B cell (primary cell): Measurements from ENCODE around the gene TNPO2. TPM values are rescaled to one million over a fixed set of nuclear protein-coding genes. Genes with fewer than 3 reads are reported as not detected.

ENCODE experiments used
- ATAC-seq: fragments of 200-7000 bp; cut with Tn5 transposase; one replicate; pipeline ENCODE4 v1.10.0; 2021; ENCODE audit warnings: low read depth, mild to moderate bottlenecking, moderate number of reproducible peaks, moderate library complexity
- CTCF ChIA-PET: fragments of 350-600 bp; sonication (Branson Sonifier 250); formaldehyde crosslinking; loops from one replicate; lab custom pipeline; 2021; ENCODE audit warnings: antibody characterized with exemption, inconsistent platforms; lab: Charles Lee
- POLR2A ChIA-PET: fragments of 350-600 bp; sonication (Branson Sonifier 250); formaldehyde crosslinking; loops from one replicate; lab custom pipeline; 2021; ENCODE audit warnings: antibody characterized with exemption; lab: Charles Lee
- DNase-seq: peaks from one replicate; pipeline ENCODE4 v3.0.0; 2013
- H2AFZ ChIP-seq: 2 replicates; pipeline ENCODE4 v1.6.1; 2012; ENCODE audit warnings: mild to moderate bottlenecking, low read depth, low read length; ENCODE audit not compliant: insufficient read depth, poor library complexity, severe bottlenecking
- H3K27ac ChIP-seq, 2 donors: 1 replicate in 1 of 2; 2 replicates in 1 of 2; pipeline ENCODE4 v1.5.1; 2012 to 2013; ENCODE audit warnings: low read length in 2 of 2, mild to moderate bottlenecking in 2 of 2, moderate library complexity in 1 of 2
- H3K27me3 ChIP-seq, 4 experiments: fragments of 200-600 bp in 1 of 4; sonication (generic) in 1 of 4; replicated peaks in 1 of 4; 1 replicate in 2 of 4; 2 replicates in 2 of 4; pipeline versions ENCODE4 v1.6.1 to v1.7.0; 2013 to 2016; ENCODE audit warnings: low read length in 3 of 4, mild to moderate bottlenecking in 2 of 4, mixed read lengths in 1 of 4, moderate library complexity in 1 of 4; ENCODE audit not compliant: insufficient read depth in 4 of 4, control insufficient read depth in 3 of 4; ENCODE audit errors: control extremely low read depth in 1 of 4
- H3K36me3 ChIP-seq, 2 experiments: replicated peaks in 1 of 2; 1 replicate in 1 of 2; 2 replicates in 1 of 2; pipeline versions ENCODE4 v1.6.1 to v1.7.1; 2013; ENCODE audit warnings: low read length in 1 of 2; ENCODE audit not compliant: insufficient read depth in 2 of 2, control insufficient read depth in 1 of 2; ENCODE audit errors: control extremely low read depth in 1 of 2, extremely low read depth in 1 of 2
- H3K4me1 ChIP-seq, 2 donors: fragments of 200-600 bp in 1 of 2; sonication (generic) in 1 of 2; 1 replicate in 1 of 2; 2 replicates in 1 of 2; pipeline versions ENCODE4 v1.5.1 to v1.6.1; 2013 to 2017; ENCODE audit warnings: low read length in 2 of 2; ENCODE audit not compliant: control insufficient read depth in 2 of 2, insufficient read depth in 2 of 2
- H3K4me2 ChIP-seq: replicated peaks from 2 replicates; pipeline ENCODE3; 2012; ENCODE audit warnings: mild to moderate bottlenecking, low read depth, low read length; ENCODE audit not compliant: poor library complexity, severe bottlenecking
- H3K4me3 ChIP-seq, 5 experiments: fragments of 200-600 bp in 1 of 5; sonication (generic) in 1 of 5; 1 replicate in 3 of 5; 2 replicates in 2 of 5; pipeline versions ENCODE4 v1.5.1 to v1.7.0; 2011 to 2016; ENCODE audit warnings: low read length in 4 of 5, mild to moderate bottlenecking in 4 of 5, low read depth in 2 of 5, control low read depth in 1 of 5, moderate library complexity in 1 of 5; ENCODE audit not compliant: insufficient read depth in 1 of 5; ENCODE audit errors: control extremely low read depth in 1 of 5, extremely low read depth in 1 of 5
- H3K79me2 ChIP-seq: fragments of 200-600 bp; sonication (generic); one replicate; pipeline ENCODE4 v1.6.0; 2016; ENCODE audit warnings: low read length; ENCODE audit not compliant: control insufficient read depth, insufficient read depth
- H3K9ac ChIP-seq: fragments of 200-600 bp; sonication (generic); 2 replicates; pipeline ENCODE4 v1.6.1; 2017; ENCODE audit warnings: mild to moderate bottlenecking, low read length, moderate library complexity
- H3K9me3 ChIP-seq, 3 donors: one replicate each; pipeline versions ENCODE4 v1.6.1 to v1.7.1; 2013; ENCODE audit warnings: low read length in 2 of 3; ENCODE audit not compliant: control insufficient read depth in 2 of 3, insufficient read depth in 1 of 3; ENCODE audit errors: control extremely low read depth in 1 of 3
- H4K20me1 ChIP-seq: 2 replicates; pipeline ENCODE4 v1.6.0; 2012; ENCODE audit warnings: mild to moderate bottlenecking, low read length; ENCODE audit not compliant: insufficient read depth, control insufficient read depth, poor library complexity, severe bottlenecking
- H3K27ac Mint-ChIP-seq: one replicate; pipeline ENCODE4 v1.8.0; 2021; ENCODE audit warnings: mixed read lengths
- H3K27me3 Mint-ChIP-seq: one replicate; pipeline ENCODE4 v1.8.0; 2021; ENCODE audit warnings: mixed read lengths
- H3K4me1 Mint-ChIP-seq: one replicate; pipeline ENCODE4 v1.8.0; 2021; ENCODE audit warnings: mixed read lengths
- H3K4me3 Mint-ChIP-seq: one replicate; pipeline ENCODE4 v1.8.0; 2021; ENCODE audit warnings: mixed read lengths
- H3K9me3 Mint-ChIP-seq: one replicate; pipeline ENCODE4 v1.8.0; 2022; ENCODE audit warnings: mixed read lengths; ENCODE audit not compliant: insufficient read depth
- EZH2 ChIP-seq: IDR thresholded peaks from 2 replicates; pipeline ENCODE4 v1.6.1; 2012; ENCODE audit warnings: borderline replicate concordance, low read depth, mild to moderate bottlenecking, moderate library complexity, low read length; ENCODE audit not compliant: insufficient read depth, poor library complexity, severe bottlenecking
- WGBS: methylation state at CpG from one replicate; pipeline ENCODE4 v1.1.5; 2013; ENCODE audit warnings: missing lambda C conversion rate; ENCODE audit not compliant: insufficient coverage; 5-methylcytosine and 5-hydroxymethylcytosine counted together
- intact Hi-C: fragments of 100-400 bp; cut with micrococcal nuclease; formaldehyde crosslinking; loops from one replicate; pipeline ENCODE4 v1.10.0; 2022
- polyA plus RNA-seq: library from polyadenylated mRNA; depleted of rRNA; stranded (reverse); fragments of >200 nt; gene quantifications from 2 replicates; pipeline ENCODE4 v1.2.3, GENCODE V29; 2012
- total RNA-seq, 2 donors: library from RNA; stranded (reverse); fragments of 120-200 nt in 1 of 2; gene quantifications; 1 replicate in 1 of 2; 2 replicates in 1 of 2; pipeline versions ENCODE4 v1.2.3 to v1.2.4, GENCODE V29; 2013 to 2022
- TF ChIP-seq, protein P1 (sequence below): fragments of 200-600 bp; IDR thresholded peaks from one replicate; pipeline ENCODE4 v1.8.0; 2022; ENCODE audit warnings: antibody characterized with exemption, mild to moderate bottlenecking

The TNPO2 gene
- total and polyA plus RNA-seq, 2 donors (not counting 1 experiment from before 2014, with no cell fraction given), result 73.7 to 85.6 TPM

DNA sequence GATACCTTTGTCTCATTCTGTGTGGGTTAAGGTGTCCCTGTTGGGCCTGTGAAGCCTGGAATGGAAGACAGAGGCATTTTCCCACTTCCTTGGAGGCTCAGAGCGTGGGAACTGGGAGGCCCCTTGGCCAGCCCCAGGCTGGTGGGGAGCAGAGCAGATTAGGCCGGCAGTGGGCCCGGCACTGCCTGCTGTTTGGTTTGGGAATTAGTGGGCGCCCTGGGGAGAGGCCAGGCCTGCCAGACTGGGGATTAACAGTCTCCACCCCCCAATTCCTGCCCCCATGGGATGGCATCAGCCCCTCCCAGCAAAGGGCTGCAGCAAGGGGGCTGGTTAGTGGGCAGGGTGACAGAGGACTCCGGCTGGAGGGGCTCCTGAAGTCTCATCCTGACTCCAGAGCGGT is 24.8 kb upstream of the TNPO2 start:
- H3K79me2 ChIP-seq, result no peaks in the 10 kb centered on the region
- no peak overlapping the region for H3K4me3 ChIP-seq
- H3K9ac ChIP-seq, result no peak overlapping the region
- no peak overlapping the region for H3K27ac Mint-ChIP-seq
- peaks cover 5 to 7% of the 10 kb centered on the region in 2 donors for H3K4me1 ChIP-seq
- TF ChIP-seq, protein P1, sequence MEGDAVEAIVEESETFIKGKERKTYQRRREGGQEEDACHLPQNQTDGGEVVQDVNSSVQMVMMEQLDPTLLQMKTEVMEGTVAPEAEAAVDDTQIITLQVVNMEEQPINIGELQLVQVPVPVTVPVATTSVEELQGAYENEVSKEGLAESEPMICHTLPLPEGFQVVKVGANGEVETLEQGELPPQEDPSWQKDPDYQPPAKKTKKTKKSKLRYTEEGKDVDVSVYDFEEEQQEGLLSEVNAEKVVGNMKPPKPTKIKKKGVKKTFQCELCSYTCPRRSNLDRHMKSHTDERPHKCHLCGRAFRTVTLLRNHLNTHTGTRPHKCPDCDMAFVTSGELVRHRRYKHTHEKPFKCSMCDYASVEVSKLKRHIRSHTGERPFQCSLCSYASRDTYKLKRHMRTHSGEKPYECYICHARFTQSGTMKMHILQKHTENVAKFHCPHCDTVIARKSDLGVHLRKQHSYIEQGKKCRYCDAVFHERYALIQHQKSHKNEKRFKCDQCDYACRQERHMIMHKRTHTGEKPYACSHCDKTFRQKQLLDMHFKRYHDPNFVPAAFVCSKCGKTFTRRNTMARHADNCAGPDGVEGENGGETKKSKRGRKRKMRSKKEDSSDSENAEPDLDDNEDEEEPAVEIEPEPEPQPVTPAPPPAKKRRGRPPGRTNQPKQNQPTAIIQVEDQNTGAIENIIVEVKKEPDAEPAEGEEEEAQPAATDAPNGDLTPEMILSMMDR, result no peak
- no peak for TF ChIP-seq EZH2
- ChIA-PET POLR2A (no interaction called here), CTCF (interaction anchor here (1.0 to 4.4 kb wide), 3 partner anchors 11 to 31 kb away, joined by 3 to 29 read pairs (median 4); no protein-coding TSS in a partner anchor)
- H3K4me2 ChIP-seq, result no peak overlapping the region
- ATAC-seq (no peak), DNase-seq (no peak)
- intact Hi-C loops, result no loop called here
- peaks cover 21% of the 10 kb centered on the region for H3K27me3 Mint-ChIP-seq
- peaks cover 0 to 28% of the 10 kb centered on the region in 2 experiments for H3K36me3 ChIP-seq
- peaks cover 4% of the 10 kb centered on the region for H3K4me1 Mint-ChIP-seq
- no peak overlapping the region for H3K27ac ChIP-seq
- peaks cover 0 to 4% (median 0%) of the 10 kb centered on the region in 4 experiments for H3K27me3 ChIP-seq
- H3K9me3 ChIP-seq, result peaks cover 0 to 15% (median 5%) of the 10 kb centered on the region in 3 donors
- 93% methylated on average over 6 of the region's 6 CpGs for WGBS
- peaks cover 4% of the 10 kb centered on the region for H3K9me3 Mint-ChIP-seq
- no peak overlapping the region for H2AFZ ChIP-seq
- no peaks in the 10 kb centered on the region for H4K20me1 ChIP-seq
- H3K4me3 Mint-ChIP-seq, result no peak overlapping the region

DNA sequence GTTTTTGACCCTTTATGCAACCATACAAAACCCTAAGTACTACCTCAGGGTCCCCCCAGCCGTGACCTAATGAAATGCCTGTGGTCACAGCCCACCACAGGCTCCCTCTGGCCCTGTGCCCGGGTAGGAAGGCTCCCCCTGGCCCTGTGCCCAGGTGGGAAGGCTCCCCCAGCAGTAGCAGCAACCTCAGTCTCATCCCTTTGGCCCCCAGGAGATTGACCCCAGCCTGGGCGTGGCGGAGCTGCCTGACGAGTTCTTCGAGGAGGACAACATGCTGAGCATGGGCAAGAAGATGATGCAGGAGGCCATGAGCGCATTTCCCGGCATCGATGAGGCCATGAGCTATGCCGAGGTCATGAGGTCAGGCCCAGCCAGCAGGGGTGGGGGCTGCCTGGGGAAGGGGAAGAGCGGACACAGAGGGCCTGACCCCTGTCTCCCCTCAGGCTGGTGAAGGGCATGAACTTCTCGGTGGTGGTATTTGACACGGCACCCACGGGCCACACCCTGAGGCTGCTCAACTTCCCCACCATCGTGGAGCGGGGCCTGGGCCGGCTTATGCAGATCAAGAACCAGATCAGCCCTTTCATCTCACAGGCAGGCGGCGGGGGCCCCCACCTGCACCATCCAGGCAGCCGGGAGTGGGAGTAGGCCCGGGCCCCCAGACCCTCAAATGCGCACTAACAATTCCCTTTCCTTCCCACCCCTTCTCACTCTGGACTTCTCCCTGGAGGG is 21.6 kb upstream of the TNPO2 start:
- Histone ChIP-seq H3K9ac (no peak overlapping the region), H2AFZ (no peak overlapping the region), H3K9me3 (peaks cover 0 to 15% (median 5%) of the 10 kb centered on the region in 3 donors), H3K4me1 (peaks cover 5 to 7% of the 10 kb centered on the region in 2 donors), H3K4me2 (no peak overlapping the region), H3K4me3 (no peak overlapping the region), H4K20me1 (no peaks in the 10 kb centered on the region), H3K27me3 (no peaks in the 10 kb centered on the region), H3K79me2 (no peaks in the 10 kb centered on the region), H3K27ac (no peak overlapping the region), H3K36me3 (peaks cover 0 to 33% of the 10 kb centered on the region in 2 experiments)
- ATAC-seq, result no peak
- no peak for DNase-seq
- ChIA-PET CTCF (interaction anchor here (0.8 to 4.4 kb wide), 4 partner anchors 12 to 17 kb away, joined by 4 to 29 read pairs (median 6); no protein-coding TSS in a partner anchor), POLR2A (no interaction called here)
- Mint-ChIP-seq H3K4me3 (no peak overlapping the region), H3K4me1 (peaks cover 4% of the 10 kb centered on the region), H3K27ac (no peak overlapping the region), H3K27me3 (peaks cover 4% of the 10 kb centered on the region), H3K9me3 (peaks cover 4% of the 10 kb centered on the region)
- no peak for TF ChIP-seq EZH2
- TF ChIP-seq, protein P1, result no peak
- WGBS, result 92% methylated on average over 22 of the region's 22 CpGs
- intact Hi-C loops, result no loop called here
